Amygdala (tissue), 56 donors: ENCODE data around the gene TMEM181.
"Not testable (repeated sequence)": the region's sequence is repeated elsewhere in the genome, so short reads cannot be mapped to it uniquely, and the experiment has no call there.

Experiments used
- DNase-seq, 56 donors: peaks; one replicate each; lab custom pipeline; 2025; lab: John Stamatoyannopoulos, UW

Gene TMEM181

DNA sequence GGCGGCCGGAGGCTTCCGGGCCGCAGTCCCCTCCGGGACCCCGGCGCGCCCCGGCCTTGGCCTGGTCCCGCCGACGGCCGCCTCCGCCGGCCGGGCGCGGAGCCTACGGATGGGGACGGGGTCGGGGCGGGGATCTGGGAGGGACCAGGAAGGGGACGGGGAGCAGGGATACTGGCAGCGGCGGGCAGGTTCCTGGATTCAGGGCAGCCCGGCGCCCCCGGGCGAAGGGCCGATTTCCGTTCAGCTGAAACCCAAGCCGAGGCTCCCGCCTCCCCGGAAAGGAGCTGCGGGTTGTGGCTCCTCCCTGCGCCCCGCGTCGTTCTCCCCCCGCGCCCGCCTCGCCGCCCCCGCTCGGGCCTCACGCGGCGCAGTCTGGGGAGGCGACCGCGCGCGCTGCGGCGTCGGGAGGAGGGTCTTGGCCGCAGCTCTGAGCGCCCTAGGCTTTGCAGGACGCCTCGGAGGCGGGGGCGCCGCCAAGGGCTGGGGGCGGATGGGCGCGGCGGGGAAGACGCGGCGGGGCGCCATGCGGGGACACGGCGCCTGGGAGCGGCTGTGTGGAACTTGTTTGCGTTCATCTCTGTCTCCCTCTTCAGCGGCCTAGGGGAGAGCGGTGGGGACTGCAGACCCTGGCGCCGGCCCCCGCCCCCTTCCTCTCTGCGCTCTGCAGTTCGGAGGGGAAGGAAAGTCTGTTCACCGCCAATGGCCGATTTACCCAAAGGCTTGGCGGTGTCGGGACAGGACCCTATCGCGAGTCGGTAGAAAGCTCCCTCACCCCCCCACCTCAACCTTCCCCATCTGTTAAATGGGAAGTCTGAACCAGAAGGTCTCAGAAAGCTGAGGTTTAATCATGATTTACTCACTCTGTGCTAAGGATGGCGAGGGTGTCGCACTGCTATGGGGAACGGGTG lies 22.7 kb upstream of the TMEM181 start:
- peak in 27 of 56 donors; percentile 9 to 64 (median 34) for DNase-seq

DNA sequence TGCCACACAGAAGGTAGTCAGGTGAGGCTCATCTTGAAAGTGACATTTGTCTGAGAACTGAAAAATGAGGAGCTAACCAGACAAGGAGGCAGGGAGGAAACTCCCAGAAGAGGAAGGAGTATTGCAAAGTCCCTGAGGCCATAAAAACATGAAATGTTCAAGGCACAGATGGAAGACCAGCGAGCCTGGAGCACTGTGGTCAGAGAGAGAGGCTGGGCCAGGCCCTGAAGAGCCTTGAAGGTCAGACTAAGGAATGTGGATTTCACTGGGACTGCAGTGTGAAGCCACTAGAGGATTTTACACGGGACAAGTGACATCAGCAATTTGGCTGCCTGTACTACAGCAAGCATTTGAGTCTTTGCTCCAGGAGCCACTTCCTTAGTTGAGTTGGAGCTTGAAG lies 21.1 kb upstream of the TMEM181 start:
- no peak for DNase-seq

DNA sequence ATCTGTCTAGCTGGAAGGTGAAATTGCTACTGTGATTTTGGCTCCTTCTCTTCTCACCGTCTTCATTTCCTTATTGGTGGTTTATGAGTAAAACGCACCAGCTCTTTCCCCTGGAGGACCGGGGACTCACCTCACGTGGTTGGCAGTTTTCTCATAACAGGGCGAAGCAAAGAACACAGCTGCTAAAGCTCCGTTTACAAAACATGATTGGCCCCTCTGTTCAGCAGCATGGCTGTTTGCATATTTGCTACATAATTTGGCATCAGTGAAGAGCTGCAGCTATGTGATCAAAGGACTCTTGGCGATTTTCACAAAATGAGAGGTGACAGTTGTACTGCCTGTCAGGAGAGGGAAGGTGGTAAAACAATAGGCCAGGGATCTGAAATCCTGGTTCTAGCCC lies 20.5 kb upstream of the TMEM181 start:
- no peak for DNase-seq

- DNase-seq: no peak
These were observed 20.0 kb upstream of the TMEM181 start for GRCh38 chr6:158539881-158540280.

DNA sequence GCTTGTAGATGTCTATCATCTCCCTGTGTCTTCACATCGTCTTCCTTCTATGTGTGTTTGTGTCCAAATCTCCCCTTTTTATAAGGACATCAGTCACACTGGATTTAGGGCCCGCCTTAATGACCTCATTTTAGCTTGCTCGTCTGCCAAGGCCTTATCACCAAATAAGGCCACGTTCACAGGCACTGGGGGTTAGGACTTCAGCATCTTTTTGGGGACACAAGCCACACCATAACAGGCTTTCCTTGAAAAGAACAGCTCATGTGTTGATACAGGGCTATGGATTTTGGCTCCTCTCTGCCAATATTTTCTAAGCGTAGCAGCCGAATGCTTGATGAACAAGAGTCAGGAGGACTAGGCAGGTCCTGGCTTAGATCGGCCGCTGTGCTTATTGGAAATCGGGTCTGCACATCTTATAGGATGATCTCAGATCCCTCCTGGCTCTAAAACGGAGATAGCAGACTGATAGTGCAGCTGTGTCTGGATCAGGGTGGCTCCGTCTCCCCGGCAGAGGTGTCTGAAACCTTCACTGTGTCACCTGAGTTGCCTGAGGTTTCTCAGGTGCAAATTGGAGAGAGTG lies 16.2 kb upstream of the TMEM181 start:
- DNase-seq: no peak

- no peak for DNase-seq
These were observed 15.5 kb upstream of the TMEM181 start for GRCh38 chr6:158544428-158544827.

- DNase-seq: peak in 1 of 56 donors; percentile 11
These were observed 14.6 kb upstream of the TMEM181 start for GRCh38 chr6:158545043-158545966.

DNA sequence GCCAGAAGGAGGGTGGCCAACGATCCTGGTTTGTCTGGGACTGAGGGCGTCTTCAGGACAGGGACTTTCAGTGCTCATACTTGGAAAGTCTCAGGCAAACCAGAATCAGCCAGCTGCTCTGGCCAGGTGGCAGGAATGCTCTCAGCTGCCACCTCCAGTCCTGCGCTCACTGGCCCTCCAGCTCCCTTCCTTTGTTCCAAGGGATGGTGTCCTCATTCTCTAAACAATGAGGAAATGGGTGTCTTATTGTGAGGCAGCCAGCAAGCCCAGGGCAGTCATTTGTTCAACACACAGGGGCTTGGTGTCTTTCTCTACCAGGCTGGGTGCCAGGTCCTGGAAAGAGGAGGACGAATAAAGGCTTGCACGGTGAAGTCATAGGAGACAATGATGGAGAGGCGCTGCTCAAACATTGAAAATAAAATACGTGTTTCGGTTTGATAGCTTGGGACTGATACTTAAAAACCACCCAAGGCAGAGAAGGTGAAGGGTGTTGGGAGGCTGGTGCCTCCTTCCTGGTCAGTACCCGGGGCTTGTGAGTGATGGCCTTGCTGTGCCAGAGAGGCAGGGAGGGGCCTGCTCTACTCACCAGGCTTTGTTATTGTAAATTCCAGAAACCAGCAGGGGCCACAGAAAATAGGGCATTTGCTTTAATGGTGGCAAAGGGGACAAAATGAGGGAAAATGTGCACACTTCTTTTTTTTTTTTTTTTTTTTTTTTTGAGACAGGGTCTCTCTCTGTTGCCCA lies 11.3 kb upstream of the TMEM181 start:
- peak in 1 of 56 donors; percentile 30 for DNase-seq

DNA sequence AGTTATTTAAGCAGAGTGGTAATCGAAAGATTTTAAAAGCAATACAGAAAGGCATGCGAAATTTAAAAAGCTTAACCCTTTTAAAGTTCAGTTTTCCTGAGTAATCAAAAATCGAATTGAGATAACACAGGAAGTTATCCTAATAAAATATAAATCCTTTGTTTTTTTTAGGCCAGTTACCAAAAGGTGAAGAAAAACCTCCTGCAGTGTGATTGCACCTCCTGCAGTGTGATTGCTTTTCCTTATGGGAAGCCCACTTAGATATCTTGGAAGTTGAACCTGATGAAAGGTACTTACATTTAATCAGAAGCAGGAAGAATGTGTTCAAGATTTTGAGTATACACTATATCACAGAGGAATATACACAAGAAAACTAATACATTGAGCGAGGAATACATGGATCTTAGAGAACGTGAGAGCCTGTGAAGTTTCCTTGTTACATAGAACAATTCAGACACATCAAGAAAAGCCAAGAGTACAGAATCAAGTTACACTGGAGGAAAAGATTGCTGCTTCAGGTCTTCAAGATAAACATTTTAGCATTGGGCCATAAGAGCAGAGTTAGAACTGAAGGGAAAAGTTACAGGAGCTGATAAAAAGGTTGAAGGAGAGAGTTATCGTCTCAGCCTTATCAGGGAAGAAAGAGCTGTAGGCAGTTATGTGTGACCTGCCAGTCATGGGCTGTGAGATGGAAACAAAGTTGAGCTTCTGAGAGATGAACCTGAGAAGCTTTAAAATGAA lies 7.7 kb upstream of the TMEM181 start:
- no peak for DNase-seq

DNA sequence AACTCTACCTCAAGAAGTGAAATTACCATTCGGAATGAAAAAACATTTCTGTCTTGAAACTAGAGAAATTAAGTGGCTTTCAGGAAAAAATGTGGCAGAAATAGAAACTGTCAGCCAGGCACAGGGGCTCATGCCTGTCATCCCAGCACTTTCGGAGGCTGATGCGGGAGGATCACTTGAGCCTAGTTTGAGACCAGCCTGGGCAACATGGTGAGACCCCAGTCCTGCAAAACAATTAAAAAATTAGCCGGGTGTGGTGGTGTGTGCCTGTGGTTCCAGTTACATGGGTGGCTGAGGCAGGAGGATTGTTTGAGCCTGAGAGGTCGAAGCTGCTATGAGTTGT lies 7.1 kb upstream of the TMEM181 start:
- no peak for DNase-seq

- DNase-seq: no peak
These were observed 5.1 kb upstream of the TMEM181 start for GRCh38 chr6:158554611-158555361.

DNA sequence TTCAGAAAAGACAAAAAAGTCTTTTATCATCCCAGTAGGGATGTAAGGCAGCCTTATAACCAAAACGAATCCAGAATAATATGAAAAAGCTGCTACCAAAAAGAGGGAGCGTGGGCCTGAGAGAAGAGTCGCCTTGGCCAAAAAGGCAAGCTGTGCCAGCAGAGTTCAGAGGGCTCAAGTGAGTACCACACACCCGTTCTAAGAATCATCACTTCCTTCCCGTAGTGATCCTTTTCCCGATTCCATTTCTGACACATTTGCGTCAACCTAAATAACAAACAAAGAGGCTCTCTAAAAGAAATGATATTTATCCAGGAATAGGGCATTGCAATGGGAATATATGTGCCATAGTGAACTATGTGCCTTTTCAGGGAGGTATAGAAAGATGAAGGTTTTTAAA lies 3.8 kb upstream of the TMEM181 start:
- DNase-seq: no peak

DNA sequence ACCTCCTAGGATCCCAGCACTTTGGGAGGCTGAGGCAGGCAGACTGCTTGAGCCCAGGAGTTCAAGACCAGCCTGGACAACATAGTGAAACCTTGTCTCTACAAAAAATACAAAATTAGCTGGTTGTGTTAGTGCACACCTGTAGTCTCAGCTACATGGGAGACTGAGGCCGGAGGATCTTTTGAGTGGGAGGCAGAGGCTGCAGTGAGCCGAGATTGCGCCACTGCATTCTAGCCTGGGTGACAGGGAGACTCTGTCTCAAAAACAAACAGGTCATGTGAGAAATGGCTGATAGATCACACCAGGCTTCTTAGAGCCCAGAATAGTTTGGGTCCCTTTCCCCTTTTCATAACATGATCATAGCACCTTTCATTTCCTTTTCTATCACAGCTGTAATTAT lies 2.8 kb upstream of the TMEM181 start:
- not testable (repeated sequence) for DNase-seq

DNA sequence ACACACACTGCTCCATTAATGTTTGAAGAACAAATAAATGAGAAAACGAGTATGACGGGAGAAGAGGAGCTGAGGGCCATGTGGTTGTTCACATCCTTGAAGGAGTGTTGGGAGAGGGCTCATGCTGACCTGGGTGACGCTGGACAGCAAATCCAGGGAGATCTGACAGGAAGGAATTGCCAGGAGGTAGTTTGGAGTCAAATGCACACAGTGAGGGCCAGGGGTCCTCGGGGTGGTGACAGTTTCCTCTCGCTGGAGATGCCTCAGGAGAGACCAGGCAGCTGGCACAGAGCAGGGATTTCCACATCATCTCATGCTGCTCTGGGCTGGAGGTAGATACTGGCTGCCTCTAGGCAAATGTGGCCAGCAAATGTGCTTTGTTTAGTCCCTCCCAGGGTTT lies 2.0 kb upstream of the TMEM181 start:
- no peak for DNase-seq

DNA sequence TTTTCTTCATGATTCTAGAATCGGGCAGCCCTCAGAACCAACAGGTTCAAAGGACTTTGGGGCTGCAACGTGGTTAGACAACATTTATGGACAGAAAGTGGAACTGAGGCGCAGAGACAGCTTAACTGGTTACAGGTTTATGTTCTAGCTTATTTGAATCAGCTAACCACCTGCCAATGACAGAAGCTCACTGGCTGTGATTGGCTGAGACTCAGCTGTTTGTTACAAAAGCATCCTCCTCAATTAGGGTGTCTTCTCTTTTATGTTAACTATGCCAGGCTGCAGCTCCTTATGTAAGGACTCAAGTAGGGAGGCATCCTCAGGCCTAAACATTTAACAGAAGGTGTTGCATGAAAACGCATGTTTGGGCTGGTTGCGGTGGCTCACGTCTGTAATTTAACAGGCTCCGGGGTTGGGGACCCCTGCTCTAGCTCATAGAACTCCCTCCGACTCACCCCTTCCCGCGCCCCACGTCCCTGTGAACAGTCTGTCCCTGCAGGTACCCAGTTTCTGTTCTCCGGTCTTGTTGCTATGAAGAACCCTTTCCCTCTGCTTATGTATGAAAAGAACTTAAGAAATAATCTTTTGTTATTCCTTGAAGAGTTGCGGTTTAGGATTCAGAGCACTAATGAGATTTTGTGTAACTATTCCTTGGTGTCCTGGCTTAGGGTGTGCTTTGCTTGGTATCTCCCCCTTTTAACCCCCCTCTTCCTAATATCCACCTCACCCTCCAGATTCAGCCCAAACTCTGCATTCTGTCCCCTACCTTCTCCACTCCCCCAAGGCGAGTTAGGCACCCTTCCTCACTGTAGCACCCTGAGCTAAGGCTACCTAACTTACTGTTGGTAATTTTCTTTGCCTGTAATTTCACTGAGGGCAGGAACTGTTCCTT lies 1.2 kb upstream of the TMEM181 start:
- no peak for DNase-seq

DNA sequence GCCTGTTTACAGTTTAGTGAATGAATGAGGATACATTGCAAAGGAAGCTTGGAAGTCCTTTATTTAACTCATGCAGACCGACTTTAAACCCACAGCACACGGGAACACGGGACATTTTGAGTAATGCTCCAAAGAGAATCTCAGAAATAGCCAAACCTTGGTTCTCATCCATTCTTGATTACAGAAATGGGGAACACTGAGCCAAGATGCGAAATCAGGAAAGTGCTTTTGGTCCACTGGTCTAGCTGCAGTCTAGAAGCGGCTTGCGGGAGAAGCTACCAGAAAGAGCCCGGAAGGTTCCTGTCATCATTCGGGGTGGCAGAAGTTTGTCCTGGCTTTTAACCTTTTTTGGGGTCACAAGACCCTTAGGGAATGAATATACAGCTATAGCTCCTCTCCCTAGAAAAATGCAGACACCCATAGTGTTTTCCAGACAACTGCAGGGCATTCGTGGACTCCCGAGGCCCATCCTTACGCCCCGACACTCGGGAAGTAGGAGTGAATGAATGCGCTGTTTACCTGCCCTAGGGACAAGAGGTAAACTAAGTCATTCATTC lies 475 bp upstream of the TMEM181 start:
- DNase-seq: no peak

DNA sequence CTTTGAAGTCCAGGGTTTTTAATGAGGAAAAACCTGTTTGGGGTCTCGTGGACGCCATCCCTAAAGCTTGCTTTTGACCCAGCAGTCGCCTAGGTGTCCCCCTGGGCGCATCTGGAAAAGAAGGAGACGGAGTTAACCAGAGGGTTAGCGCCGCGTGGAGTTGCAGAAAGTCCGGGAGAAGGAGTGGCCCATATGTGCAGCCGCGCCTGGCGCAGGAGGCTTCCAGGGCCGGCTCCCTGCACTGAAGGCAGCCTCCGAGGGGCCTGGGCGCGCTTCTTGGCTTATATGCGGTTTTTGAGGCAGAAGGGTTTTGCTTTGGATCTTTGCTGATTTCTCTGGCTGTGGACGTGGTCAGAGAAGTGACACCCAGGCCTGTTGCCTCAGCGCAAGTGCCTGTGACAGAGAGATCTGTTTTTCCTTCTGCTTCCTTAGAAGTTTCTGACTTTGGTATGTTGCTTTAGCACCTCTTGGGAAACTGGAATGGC lies 987 bp downstream of the TMEM181 start:
- DNase-seq: no peak
